Panc1 (cell line): ENCODE data around the gene ARHGEF12. TPM values are rescaled to one million over a fixed set of nuclear protein-coding genes. Genes with fewer than 3 reads are reported as not detected.

Experiments used
- ATAC-seq: fragments of 200-7000 bp; cut with Tn5 transposase; 2 replicates; pipeline ENCODE4 v1.9.1; 2020; ENCODE audit warnings: mild to moderate bottlenecking, moderate library complexity
- BruUV-seq: library from RNA; stranded (reverse); fragments of 400-500 nt; replicated peaks from 2 replicates; lab custom pipeline; 2021; lab: Mats Ljungman, UMichigan
- CTCF ChIA-PET: fragments of 300-600 bp; sonication (Branson Sonifier 250); formaldehyde crosslinking; loops from one replicate; lab custom pipeline; 2022; ENCODE audit warnings: antibody characterized with exemption; lab: Charles Lee
- POLR2A ChIA-PET: fragments of 300-600 bp; sonication (Branson Sonifier 250); formaldehyde crosslinking; loops from one replicate; lab custom pipeline; 2022; ENCODE audit warnings: antibody characterized with exemption; lab: Charles Lee
- DNase-seq: peaks from one replicate; pipeline ENCODE4 v3.0.0-alpha.2; 2010; ENCODE audit warnings: low read depth, low spot score
- H3K27ac ChIP-seq: 2 replicates; pipeline ENCODE4 v1.5.1; 2011; ENCODE audit warnings: mild to moderate bottlenecking, low read length, inconsistent platforms
- H3K27me3 ChIP-seq: fragments of 200-500 bp; sonication (Bioruptor generic); 2 replicates; pipeline ENCODE4 v1.6.0; 2014; ENCODE audit warnings: low read length, inconsistent platforms; ENCODE audit not compliant: control insufficient read depth, insufficient read depth
- H3K36me3 ChIP-seq: fragments of 200-500 bp; sonication (Bioruptor generic); 2 replicates; pipeline ENCODE4 v1.5.1; 2014; ENCODE audit warnings: inconsistent platforms, mild to moderate bottlenecking, low read length, moderate library complexity; ENCODE audit not compliant: control insufficient read depth, insufficient read depth
- H3K4me1 ChIP-seq: 2 replicates; pipeline ENCODE4 v1.5.1; 2011; ENCODE audit warnings: inconsistent platforms, mild to moderate bottlenecking, low read length, moderate library complexity; ENCODE audit not compliant: control insufficient read depth, insufficient read depth
- H3K4me3 ChIP-seq, 2 experiments: 2 replicates each; pipeline ENCODE4 v1.5.1; 2011 to 2012; ENCODE audit warnings: low read depth in 2 of 2, low read length in 2 of 2, mild to moderate bottlenecking in 2 of 2, inconsistent platforms in 1 of 2, moderate library complexity in 1 of 2
- H3K9me3 ChIP-seq: fragments of 200-500 bp; sonication (Bioruptor generic); 2 replicates; pipeline ENCODE4 v1.5.1; 2014; ENCODE audit warnings: low read depth, mild to moderate bottlenecking, inconsistent platforms, low read length, moderate library complexity; ENCODE audit not compliant: control insufficient read depth, insufficient read depth
- CTCF ChIP-seq: fragments of 450-650 bp; IDR thresholded peaks from 2 replicates; pipeline ENCODE4 v1.5.1; 2017; ENCODE audit warnings: mild to moderate bottlenecking
- POLR2AphosphoS5 ChIP-seq: IDR thresholded peaks from 2 replicates; pipeline ENCODE4 v1.6.1; 2012; ENCODE audit warnings: mild to moderate bottlenecking, low read depth, low read length, moderate library complexity
- REST ChIP-seq, 2 experiments: IDR thresholded peaks; 2 replicates each; pipeline ENCODE4 v1.6.1; 2011 to 2012; ENCODE audit warnings: low read depth in 2 of 2, control low read depth in 1 of 2, low read length in 1 of 2, mild to moderate bottlenecking in 1 of 2, moderate library complexity in 1 of 2; ENCODE audit not compliant: insufficient read depth in 1 of 2
- SIN3A ChIP-seq: IDR thresholded peaks from 2 replicates; pipeline ENCODE4 v1.6.1; 2012; ENCODE audit warnings: low read depth, mild to moderate bottlenecking, low read length, moderate library complexity, borderline replicate concordance; ENCODE audit not compliant: insufficient read depth
- TCF7L2 ChIP-seq: IDR thresholded peaks from 2 replicates; pipeline ENCODE4 v1.6.1; 2011; ENCODE audit warnings: mild to moderate bottlenecking, low read depth, low read length, inconsistent platforms
- in situ Hi-C: cut with HindIII; loops from 2 replicates; pipeline ENCODE4 v1.10.0; 2016; ENCODE audit warnings: low sequenced_read_pairs, low pct_unique_long_range_greater_than_20kb
- intact Hi-C: fragments of 100-400 bp; cut with micrococcal nuclease; formaldehyde crosslinking; loops from one replicate; pipeline ENCODE4 v1.10.0; 2022; ENCODE audit not compliant: unreplicated experiment
- total RNA-seq: library from RNA; stranded (reverse); gene quantifications from one replicate; pipeline ENCODE4 v1.2.1, GENCODE V29; 2021; ENCODE audit not compliant: unreplicated experiment

The ARHGEF12 gene
- total RNA-seq, 1 experiment from 2014 or later = 182 TPM

- POLR2A ChIA-PET = interaction anchor here (0.7 kb wide), 1 partner anchor 386 kb away, joined by 4 read pairs; no protein-coding TSS in a partner anchor
- in situ Hi-C loops = no loop called here
- intact Hi-C loops = no loop called here
- H3K4me3 ChIP-seq = no peak overlapping the region
- H3K27ac ChIP-seq = peak overlapping the region; percentile 98
- DNase-seq (no peak), ATAC-seq (no peak)
- H3K36me3 ChIP-seq = peaks cover 17% of the 10 kb centered on the region
- no peak for TF ChIP-seq REST (IDR thresholded peaks at IDR 0.05; ENCODE audit: insufficient read depth in 1 of 2, low read depth in 2 of 2, low read length in 1 of 2)
- TF ChIP-seq TCF7L2 = no peak
- no peak for TF ChIP-seq CTCF
- TF ChIP-seq POLR2AphosphoS5 = no peak
- no peak for TF ChIP-seq SIN3A
- H3K27me3 ChIP-seq = no peaks in the 10 kb centered on the region
- H3K4me1 ChIP-seq = peaks cover 62% of the 10 kb centered on the region
- BruUV-seq = no TSS peak
- no peaks in the 10 kb centered on the region for H3K9me3 ChIP-seq
- CTCF ChIA-PET = no interaction called here
These were observed 2.4 kb upstream of the ARHGEF12 start for GRCh38 chr11:120333801-120334200.

- H3K4me1 ChIP-seq = peaks cover 58% of the 10 kb centered on the region
- ChIA-PET CTCF (no interaction called here), POLR2A (interaction anchor here (0.5 to 0.7 kb wide), 2 partner anchors 98 to 386 kb away, joined by 3 to 4 read pairs; no protein-coding TSS in a partner anchor)
- TF ChIP-seq POLR2AphosphoS5 (no peak), SIN3A (no peak), CTCF (no peak), REST (IDR thresholded peaks at IDR 0.05; ENCODE audit: insufficient read depth in 1 of 2, low read depth in 2 of 2, low read length in 1 of 2) (no peak), TCF7L2 (no peak)
- intact Hi-C loops = no loop called here
- DNase-seq = no peak
- H3K27me3 ChIP-seq = no peaks in the 10 kb centered on the region
- H3K36me3 ChIP-seq = peaks cover 16% of the 10 kb centered on the region
- H3K4me3 ChIP-seq = no peak overlapping the region
- H3K9me3 ChIP-seq = no peaks in the 10 kb centered on the region
- BruUV-seq = no TSS peak
- no peak for ATAC-seq
- H3K27ac ChIP-seq = peak overlapping the region; percentile 98
- in situ Hi-C loops = no loop called here
These were observed 1.9 kb upstream of the ARHGEF12 start for GRCh38 chr11:120334332-120334731.
